ENCODE measurements around the gene KCNH6. TPM values are rescaled to one million over a fixed set of nuclear protein-coding genes. Genes with fewer than 3 reads are reported as not detected.

The KCNH6 gene
- total RNA-seq, 1 donor from 2014 or later = not detected

DNA sequence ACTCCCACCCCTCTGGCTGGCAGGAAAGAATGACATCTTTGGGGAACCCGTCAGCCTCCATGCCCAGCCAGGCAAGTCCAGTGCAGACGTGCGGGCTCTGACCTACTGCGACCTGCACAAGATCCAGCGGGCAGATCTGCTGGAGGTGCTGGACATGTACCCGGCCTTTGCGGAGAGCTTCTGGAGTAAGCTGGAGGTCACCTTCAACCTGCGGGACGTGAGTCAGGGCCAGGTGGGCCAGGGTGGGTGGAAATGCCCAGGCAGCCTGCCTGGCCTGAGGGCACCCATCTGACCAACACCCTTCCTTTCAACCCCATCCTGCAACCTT, 19.0 kb downstream of the KCNH6 start:
- Histone ChIP-seq H3K27me3 (ENCODE audit: control insufficient read depth, insufficient read depth, low read length) (peaks cover 15% of the 10 kb centered on the region), H3K36me3 (ENCODE audit: control insufficient read depth, insufficient read depth, low read length) (no peaks in the 10 kb centered on the region), H3K4me3 (ENCODE audit: low read depth, low read length) (no peak overlapping the region)
- FAIRE-seq (no peak), DNase-seq (ENCODE audit: low read depth) (no peak)
- TF ChIP-seq, protein P1, sequence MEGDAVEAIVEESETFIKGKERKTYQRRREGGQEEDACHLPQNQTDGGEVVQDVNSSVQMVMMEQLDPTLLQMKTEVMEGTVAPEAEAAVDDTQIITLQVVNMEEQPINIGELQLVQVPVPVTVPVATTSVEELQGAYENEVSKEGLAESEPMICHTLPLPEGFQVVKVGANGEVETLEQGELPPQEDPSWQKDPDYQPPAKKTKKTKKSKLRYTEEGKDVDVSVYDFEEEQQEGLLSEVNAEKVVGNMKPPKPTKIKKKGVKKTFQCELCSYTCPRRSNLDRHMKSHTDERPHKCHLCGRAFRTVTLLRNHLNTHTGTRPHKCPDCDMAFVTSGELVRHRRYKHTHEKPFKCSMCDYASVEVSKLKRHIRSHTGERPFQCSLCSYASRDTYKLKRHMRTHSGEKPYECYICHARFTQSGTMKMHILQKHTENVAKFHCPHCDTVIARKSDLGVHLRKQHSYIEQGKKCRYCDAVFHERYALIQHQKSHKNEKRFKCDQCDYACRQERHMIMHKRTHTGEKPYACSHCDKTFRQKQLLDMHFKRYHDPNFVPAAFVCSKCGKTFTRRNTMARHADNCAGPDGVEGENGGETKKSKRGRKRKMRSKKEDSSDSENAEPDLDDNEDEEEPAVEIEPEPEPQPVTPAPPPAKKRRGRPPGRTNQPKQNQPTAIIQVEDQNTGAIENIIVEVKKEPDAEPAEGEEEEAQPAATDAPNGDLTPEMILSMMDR (IDR thresholded peaks at IDR 0.05; ENCODE audit: insufficient read depth, low read length, severe bottlenecking) = no peak

GRCh38 chr17:63542942-63543821, 20.0 kb downstream of the KCNH6 start:
- FAIRE-seq (no peak), DNase-seq (ENCODE audit: low read depth) (no peak)
- no peak overlapping the region for H3K4me3 ChIP-seq (ENCODE audit: low read depth, low read length)
- peaks cover 11% of the 10 kb centered on the region for H3K27me3 ChIP-seq (ENCODE audit: control insufficient read depth, insufficient read depth, low read length)
- TF ChIP-seq, protein P1 (IDR thresholded peaks at IDR 0.05; ENCODE audit: insufficient read depth, low read length, severe bottlenecking) = no peak
- no peaks in the 10 kb centered on the region for H3K36me3 ChIP-seq (ENCODE audit: control insufficient read depth, insufficient read depth, low read length)

GRCh38 chr17:63543822-63544420, 20.8 kb downstream of the KCNH6 start:
- DNase-seq (ENCODE audit: low read depth) (no peak), FAIRE-seq (no peak)
- TF ChIP-seq, protein P1 (IDR thresholded peaks at IDR 0.05; ENCODE audit: insufficient read depth, low read length, severe bottlenecking) = no peak
- no peaks in the 10 kb centered on the region for H3K36me3 ChIP-seq (ENCODE audit: control insufficient read depth, insufficient read depth, low read length)
- peaks cover 5% of the 10 kb centered on the region for H3K27me3 ChIP-seq (ENCODE audit: control insufficient read depth, insufficient read depth, low read length)
- no peak overlapping the region for H3K4me3 ChIP-seq (ENCODE audit: low read depth, low read length)

GRCh38 chr17:63544467-63545301, 21.5 kb downstream of the KCNH6 start:
- H3K36me3 ChIP-seq (ENCODE audit: control insufficient read depth, insufficient read depth, low read length) = no peaks in the 10 kb centered on the region
- DNase-seq (ENCODE audit: low read depth) (no peak), FAIRE-seq (no peak)
- TF ChIP-seq, protein P1 (IDR thresholded peaks at IDR 0.05; ENCODE audit: insufficient read depth, low read length, severe bottlenecking) = no peak
- H3K27me3 ChIP-seq (ENCODE audit: control insufficient read depth, insufficient read depth, low read length) = peaks cover under 1% of the 10 kb centered on the region
- no peak overlapping the region for H3K4me3 ChIP-seq (ENCODE audit: low read depth, low read length)

GRCh38 chr17:63546308-63547082, 23.3 kb downstream of the KCNH6 start:
- TF ChIP-seq, protein P1 (IDR thresholded peaks at IDR 0.05; ENCODE audit: insufficient read depth, low read length, severe bottlenecking) = no peak
- no peak overlapping the region for H3K4me3 ChIP-seq (ENCODE audit: low read depth, low read length)
- H3K36me3 ChIP-seq (ENCODE audit: control insufficient read depth, insufficient read depth, low read length) = no peaks in the 10 kb centered on the region
- DNase-seq (ENCODE audit: low read depth) (no peak), FAIRE-seq (no peak)
- H3K27me3 ChIP-seq (ENCODE audit: control insufficient read depth, insufficient read depth, low read length) = no peaks in the 10 kb centered on the region
